Endodermal cell (in vitro differentiated cells): ENCODE measurements around the gene TES. TPM values are rescaled to one million over a fixed set of nuclear protein-coding genes. Genes with fewer than 3 reads are reported as not detected.

Source experiments
- DNase-seq: peaks from one replicate; pipeline ENCODE4 v3.0.0-alpha.2; 2017
- H3K27ac ChIP-seq: 2 replicates; pipeline ENCODE4 v1.5.1; 2013; ENCODE audit warnings: mild to moderate bottlenecking, low read depth, low read length, moderate library complexity
- H3K27me3 ChIP-seq: 2 replicates; pipeline ENCODE4 v1.6.1; 2013; ENCODE audit warnings: mild to moderate bottlenecking, low read length, moderate library complexity; ENCODE audit not compliant: insufficient read depth, control insufficient read depth, poor library complexity, severe bottlenecking
- H3K36me3 ChIP-seq: 2 replicates; pipeline ENCODE4 v1.7.0; 2013; ENCODE audit warnings: mild to moderate bottlenecking, low read length, moderate library complexity; ENCODE audit not compliant: control insufficient read depth, insufficient read depth
- H3K4me1 ChIP-seq: one replicate; pipeline ENCODE4 v1.7.0; 2013; ENCODE audit warnings: low read length; ENCODE audit not compliant: control insufficient read depth, insufficient read depth
- H3K4me3 ChIP-seq: 2 replicates; pipeline ENCODE4 v1.5.1; 2013; ENCODE audit warnings: mild to moderate bottlenecking, low read length, moderate library complexity
- H3K9ac ChIP-seq: 2 replicates; pipeline ENCODE4 v1.6.1; 2013; ENCODE audit warnings: mild to moderate bottlenecking, low read length, moderate library complexity; ENCODE audit not compliant: poor library complexity, severe bottlenecking; ENCODE audit errors: extremely low read depth
- H3K9me3 ChIP-seq: 2 replicates; pipeline ENCODE4 v1.6.1; 2013; ENCODE audit warnings: mild to moderate bottlenecking, low read length, moderate library complexity; ENCODE audit not compliant: control insufficient read depth
- H3K27ac Mint-ChIP-seq: 2 replicates; pipeline ENCODE4 v1.8.0; 2020; ENCODE audit warnings: mixed read lengths
- H3K27me3 Mint-ChIP-seq: 2 replicates; pipeline ENCODE4 v1.8.0; 2021; ENCODE audit warnings: mild to moderate bottlenecking, mixed read lengths; ENCODE audit not compliant: insufficient read depth
- H3K36me3 Mint-ChIP-seq: 2 replicates; pipeline ENCODE4 v1.8.0; 2020; ENCODE audit warnings: low read depth, mixed read lengths
- H3K4me1 Mint-ChIP-seq: 2 replicates; pipeline ENCODE4 v1.8.0; 2020; ENCODE audit warnings: mixed read lengths
- H3K4me3 Mint-ChIP-seq: 2 replicates; pipeline ENCODE4 v1.8.0; 2020; ENCODE audit warnings: mild to moderate bottlenecking, moderate library complexity, mixed read lengths
- H3K9me3 Mint-ChIP-seq: 2 replicates; pipeline ENCODE4 v1.8.0; 2020; ENCODE audit warnings: mild to moderate bottlenecking, mixed read lengths
- WGBS, 2 experiments: methylation state at CpG; one replicate each; pipeline versions ENCODE4 v1.1.5 to v1.1.7; 2013; ENCODE audit warnings: missing lambda C conversion rate in 2 of 2, mixed read lengths in 1 of 2; ENCODE audit not compliant: insufficient coverage in 1 of 2, insufficient read length in 1 of 2; 5-methylcytosine and 5-hydroxymethylcytosine counted together
- total RNA-seq, 2 donors: library from RNA; stranded (reverse); fragmentation: NEBNext Ultra II Directional in 1 of 2; extraction: Animal tissue kit (Norgen Biotek cat#: 25700) in 1 of 2; gene quantifications; 2 replicates in 1 of 2; 3 replicates in 1 of 2; pipeline ENCODE4 v1.2.1, GENCODE V29; 2021
- TF ChIP-seq, protein P1 (sequence below): fragments of 200-600 bp; sonication (generic); conservative IDR thresholded peaks from 2 replicates; pipeline ENCODE4 v1.5.0; 2021; ENCODE audit warnings: antibody characterized with exemption, mild to moderate bottlenecking

Gene TES
- total RNA-seq, 2 donors from 2014 or later, result 23.1 to 31.0 TPM

DNA sequence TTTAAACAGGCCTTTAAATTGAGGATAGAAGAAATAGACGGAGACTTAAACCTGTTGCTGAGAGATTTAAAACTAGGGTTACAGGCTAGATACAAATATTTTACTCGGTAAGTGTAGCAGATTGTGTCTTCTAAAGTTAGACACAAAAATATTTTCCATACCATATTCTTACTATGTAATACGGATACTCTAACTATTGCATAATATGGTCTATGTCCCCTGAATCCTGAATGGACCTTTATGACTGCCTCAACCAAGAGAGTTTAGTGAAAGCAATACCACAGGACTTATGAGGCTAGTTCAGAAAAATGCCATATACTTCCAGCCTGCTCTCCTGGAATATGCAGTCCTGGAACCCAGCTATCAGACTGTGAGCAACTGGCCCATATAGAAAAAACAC lies 13.4 kb upstream of the TES start:
- no peak for DNase-seq
- Histone ChIP-seq H3K4me3 (no peak overlapping the region), H3K27me3 (no peaks in the 10 kb centered on the region), H3K9me3 (no peaks in the 10 kb centered on the region), H3K36me3 (no peaks in the 10 kb centered on the region), H3K27ac (no peak overlapping the region), H3K4me1 (no peaks in the 10 kb centered on the region), H3K9ac (no peak overlapping the region)
- Mint-ChIP-seq H3K27me3 (no peaks in the 10 kb centered on the region), H3K36me3 (no peaks in the 10 kb centered on the region), H3K9me3 (no peaks in the 10 kb centered on the region), H3K27ac (no peak overlapping the region), H3K4me3 (no peak overlapping the region), H3K4me1 (no peaks in the 10 kb centered on the region)
- WGBS, 2 experiments, result 94 to 100% methylated on average over 1 to 3 of the region's 3 CpGs
- TF ChIP-seq, protein P1, sequence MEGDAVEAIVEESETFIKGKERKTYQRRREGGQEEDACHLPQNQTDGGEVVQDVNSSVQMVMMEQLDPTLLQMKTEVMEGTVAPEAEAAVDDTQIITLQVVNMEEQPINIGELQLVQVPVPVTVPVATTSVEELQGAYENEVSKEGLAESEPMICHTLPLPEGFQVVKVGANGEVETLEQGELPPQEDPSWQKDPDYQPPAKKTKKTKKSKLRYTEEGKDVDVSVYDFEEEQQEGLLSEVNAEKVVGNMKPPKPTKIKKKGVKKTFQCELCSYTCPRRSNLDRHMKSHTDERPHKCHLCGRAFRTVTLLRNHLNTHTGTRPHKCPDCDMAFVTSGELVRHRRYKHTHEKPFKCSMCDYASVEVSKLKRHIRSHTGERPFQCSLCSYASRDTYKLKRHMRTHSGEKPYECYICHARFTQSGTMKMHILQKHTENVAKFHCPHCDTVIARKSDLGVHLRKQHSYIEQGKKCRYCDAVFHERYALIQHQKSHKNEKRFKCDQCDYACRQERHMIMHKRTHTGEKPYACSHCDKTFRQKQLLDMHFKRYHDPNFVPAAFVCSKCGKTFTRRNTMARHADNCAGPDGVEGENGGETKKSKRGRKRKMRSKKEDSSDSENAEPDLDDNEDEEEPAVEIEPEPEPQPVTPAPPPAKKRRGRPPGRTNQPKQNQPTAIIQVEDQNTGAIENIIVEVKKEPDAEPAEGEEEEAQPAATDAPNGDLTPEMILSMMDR, result no peak

DNA sequence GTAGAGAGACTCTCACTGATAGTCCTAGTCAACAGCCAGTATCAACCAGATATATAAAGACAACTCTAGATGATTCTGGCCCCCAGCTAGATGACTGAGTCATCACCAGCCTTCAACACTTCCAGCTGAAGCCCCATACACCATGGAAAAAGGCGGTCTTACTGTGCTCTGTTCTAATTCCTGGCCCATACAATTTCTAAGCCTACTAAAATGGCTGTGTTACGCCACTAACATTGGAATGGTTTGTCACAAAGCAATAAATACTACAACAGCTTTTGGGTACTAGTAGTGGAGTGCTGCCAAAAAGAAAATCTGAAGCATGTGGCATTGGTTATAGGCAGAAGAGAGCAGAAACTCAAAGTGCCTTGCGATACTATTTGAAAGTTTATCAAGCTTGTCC lies 13.0 kb upstream of the TES start:
- TF ChIP-seq, protein P1, result no peak
- no peak overlapping the region for H3K4me3 Mint-ChIP-seq
- no peaks in the 10 kb centered on the region for H3K4me1 Mint-ChIP-seq
- no peaks in the 10 kb centered on the region for H3K27me3 Mint-ChIP-seq
- DNase-seq, result no peak
- no peaks in the 10 kb centered on the region for H3K36me3 Mint-ChIP-seq
- H3K4me3 ChIP-seq, result no peak overlapping the region
- no peaks in the 10 kb centered on the region for H3K4me1 ChIP-seq
- no peak overlapping the region for H3K9ac ChIP-seq
- H3K27me3 ChIP-seq, result no peaks in the 10 kb centered on the region
- no peaks in the 10 kb centered on the region for H3K9me3 Mint-ChIP-seq
- no peak overlapping the region for H3K27ac Mint-ChIP-seq
- no peaks in the 10 kb centered on the region for H3K9me3 ChIP-seq
- 92% methylated on average over 3 of the region's 3 CpGs; no CpG with 5 or more reads in 1 of the 2 experiments for WGBS, 2 experiments
- no peak overlapping the region for H3K27ac ChIP-seq
- H3K36me3 ChIP-seq, result no peaks in the 10 kb centered on the region

GRCh38 chr7:116198748-116199410 lies 11.5 kb upstream of the TES start:
- no peak overlapping the region for H3K27ac Mint-ChIP-seq
- no peaks in the 10 kb centered on the region for H3K36me3 Mint-ChIP-seq
- no peak overlapping the region for H3K27ac ChIP-seq
- H3K4me3 Mint-ChIP-seq, result no peak overlapping the region
- no peaks in the 10 kb centered on the region for H3K36me3 ChIP-seq
- H3K4me1 ChIP-seq, result no peaks in the 10 kb centered on the region
- TF ChIP-seq, protein P1, result no peak
- H3K9ac ChIP-seq, result no peak overlapping the region
- no peaks in the 10 kb centered on the region for H3K27me3 Mint-ChIP-seq
- no peak for DNase-seq
- no peaks in the 10 kb centered on the region for H3K9me3 ChIP-seq
- no peak overlapping the region for H3K4me3 ChIP-seq
- H3K9me3 Mint-ChIP-seq, result no peaks in the 10 kb centered on the region
- WGBS, 2 experiments, result 90 to 100% methylated on average over 2 to 5 of the region's 5 CpGs
- H3K4me1 Mint-ChIP-seq, result no peaks in the 10 kb centered on the region
- no peaks in the 10 kb centered on the region for H3K27me3 ChIP-seq
